Measurements from ENCODE around the gene VAMP1.
"Not testable (repeated sequence)": the region's sequence is repeated elsewhere in the genome, so short reads cannot be mapped to it uniquely, and the experiment has no call there.

The VAMP1 gene

DNA sequence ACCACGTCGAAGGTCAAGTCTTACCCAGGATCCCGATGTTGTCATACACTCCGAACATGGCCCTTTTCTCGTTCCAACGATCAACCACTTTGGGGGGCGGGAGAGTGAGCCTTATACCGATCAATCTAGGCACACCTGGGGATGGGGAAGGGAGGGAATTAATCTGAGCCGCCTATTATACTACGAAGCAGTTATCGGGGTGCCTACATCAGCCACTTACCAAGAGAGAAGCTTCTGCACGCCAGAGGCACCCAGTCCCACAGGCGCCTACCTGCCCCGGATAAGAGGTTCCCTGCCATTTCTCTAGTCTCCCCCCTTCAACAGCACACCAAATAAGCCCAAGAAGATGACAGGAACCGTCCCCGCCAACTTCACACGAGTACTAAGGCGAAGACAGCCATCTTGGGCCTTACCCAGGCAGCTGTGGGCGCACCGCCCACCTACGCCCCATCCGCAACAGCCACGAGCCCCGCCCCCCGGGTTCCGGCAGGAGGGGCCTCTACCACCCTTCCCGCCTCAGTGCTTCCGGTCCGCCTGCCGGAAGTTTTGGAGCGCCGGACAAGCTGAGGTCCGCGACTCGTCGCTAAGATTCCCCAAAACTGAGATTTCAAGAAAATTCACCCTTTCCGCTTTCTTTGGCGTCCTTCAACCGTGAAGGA, 22.5 kb upstream of the VAMP1 start, which contains the start of gene MRPL51:
Gene MRPL51, minus strand, starts transcription at position 425 of the 659 bp plus-strand sequence. Its CDS starts 126 bp downstream, at position 299.
- Histone ChIP-seq H3K36me3 (ENCODE audit: control insufficient read depth in 2 of 2, insufficient read depth in 2 of 2, low read length in 2 of 2) (peaks cover 0 to 2% of the 10 kb centered on the region in 2 donors), H3K27ac (ENCODE audit: low read length) (peak within 1 kb of the TSS; percentile 98), H3K4me1 (ENCODE audit: control insufficient read depth, insufficient read depth, low read length) (peaks cover 12% of the 10 kb centered on the region), H3K9me3 (ENCODE audit: control insufficient read depth in 2 of 2, low read length in 2 of 2) (no peaks in the 10 kb centered on the region), H3K4me3 (ENCODE audit: low read length in 2 of 2) (peak within 1 kb of the TSS; percentile 95 to 98), H3K9ac (ENCODE audit: low read length in 2 of 2) (peak within 1 kb of the TSS; percentile 91 to 99), H3K27me3 (ENCODE audit: control insufficient read depth in 1 of 2, insufficient read depth in 2 of 2, low read length in 2 of 2) (no peaks in the 10 kb centered on the region)

DNA sequence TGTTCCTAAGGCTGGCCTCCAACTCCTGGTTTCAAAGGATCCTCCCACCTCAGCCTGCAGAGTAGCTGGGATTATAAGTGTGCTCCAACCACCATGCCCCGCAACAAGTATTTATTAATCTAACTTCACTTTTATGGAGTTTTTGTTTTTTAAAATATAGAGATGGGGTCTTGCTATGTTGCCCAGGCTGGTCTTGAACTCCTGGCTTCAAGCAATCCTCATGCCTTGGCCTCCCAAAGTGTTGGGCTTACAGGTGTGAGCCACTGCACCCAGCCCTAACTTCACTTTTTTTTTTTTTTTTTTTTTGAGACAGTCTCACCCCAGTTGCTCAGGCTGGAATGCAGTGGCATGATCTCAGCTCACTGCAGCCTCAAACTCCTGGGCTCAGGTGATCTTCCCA, 20.2 kb upstream of the VAMP1 start:
- H3K4me3 ChIP-seq (ENCODE audit: low read length in 2 of 2); H3K9me3 ChIP-seq (ENCODE audit: control insufficient read depth in 2 of 2, low read length in 2 of 2); H3K36me3 ChIP-seq (ENCODE audit: control insufficient read depth in 2 of 2, insufficient read depth in 2 of 2, low read length in 2 of 2); H3K27ac ChIP-seq (ENCODE audit: low read length); H3K27me3 ChIP-seq (ENCODE audit: control insufficient read depth in 1 of 2, insufficient read depth in 2 of 2, low read length in 2 of 2); H3K9ac ChIP-seq (ENCODE audit: low read length in 2 of 2): not testable (repeated sequence)
- H3K4me1 ChIP-seq (ENCODE audit: control insufficient read depth, insufficient read depth, low read length), result peaks cover 12% of the 10 kb centered on the region

DNA sequence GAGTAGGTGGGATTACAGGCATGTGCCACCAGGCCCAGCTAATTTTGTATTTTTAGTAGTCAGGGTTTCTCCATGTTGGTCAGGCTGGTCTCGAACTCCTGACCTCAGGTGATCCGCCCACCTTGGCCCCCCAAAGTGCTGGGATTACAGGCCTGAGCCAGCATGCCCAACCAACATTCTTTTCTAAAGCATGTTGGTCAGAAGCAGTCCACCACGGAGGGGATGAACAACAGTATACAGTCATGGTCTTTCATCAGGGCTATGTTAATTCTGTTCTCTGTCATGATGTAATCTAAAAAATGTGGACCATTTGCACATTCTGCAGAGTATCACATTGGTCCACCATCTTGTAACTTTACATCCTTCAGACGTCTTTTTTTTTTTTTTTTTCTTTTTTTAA, 19.0 kb upstream of the VAMP1 start:
- Histone ChIP-seq H3K9ac (ENCODE audit: low read length in 2 of 2) (no peak overlapping the region), H3K4me1 (ENCODE audit: control insufficient read depth, insufficient read depth, low read length) (peaks cover 4% of the 10 kb centered on the region), H3K27ac (ENCODE audit: low read length) (no peak overlapping the region), H3K9me3 (ENCODE audit: control insufficient read depth in 2 of 2, low read length in 2 of 2) (no peaks in the 10 kb centered on the region), H3K4me3 (ENCODE audit: low read length in 2 of 2) (no peak overlapping the region), H3K27me3 (ENCODE audit: control insufficient read depth in 1 of 2, insufficient read depth in 2 of 2, low read length in 2 of 2) (no peaks in the 10 kb centered on the region), H3K36me3 (ENCODE audit: control insufficient read depth in 2 of 2, insufficient read depth in 2 of 2, low read length in 2 of 2) (peaks cover 0 to 2% of the 10 kb centered on the region in 2 donors)

DNA sequence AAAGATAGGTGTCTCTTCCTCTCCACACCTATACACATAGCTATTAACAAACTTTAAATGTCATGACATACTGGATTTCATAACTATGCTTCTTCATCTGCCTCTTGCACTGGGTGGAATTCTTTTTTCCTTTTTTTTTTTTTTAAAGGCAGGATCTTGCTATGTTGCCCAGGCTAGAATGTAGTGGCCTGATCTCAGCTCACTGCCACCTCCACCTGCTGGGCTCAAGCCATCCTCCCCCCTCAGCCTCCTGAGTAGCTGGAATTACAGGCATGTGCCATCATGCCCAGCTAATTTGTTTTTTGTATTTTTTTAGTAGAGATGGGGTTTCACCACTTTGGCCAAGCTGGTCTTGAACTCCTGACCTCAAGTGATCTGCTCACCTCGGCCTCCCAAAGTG, 17.8 kb upstream of the VAMP1 start:
- no peaks in the 10 kb centered on the region for H3K9me3 ChIP-seq (ENCODE audit: control insufficient read depth in 2 of 2, low read length in 2 of 2)
- H3K9ac ChIP-seq (ENCODE audit: low read length in 2 of 2), result no peak overlapping the region

DNA sequence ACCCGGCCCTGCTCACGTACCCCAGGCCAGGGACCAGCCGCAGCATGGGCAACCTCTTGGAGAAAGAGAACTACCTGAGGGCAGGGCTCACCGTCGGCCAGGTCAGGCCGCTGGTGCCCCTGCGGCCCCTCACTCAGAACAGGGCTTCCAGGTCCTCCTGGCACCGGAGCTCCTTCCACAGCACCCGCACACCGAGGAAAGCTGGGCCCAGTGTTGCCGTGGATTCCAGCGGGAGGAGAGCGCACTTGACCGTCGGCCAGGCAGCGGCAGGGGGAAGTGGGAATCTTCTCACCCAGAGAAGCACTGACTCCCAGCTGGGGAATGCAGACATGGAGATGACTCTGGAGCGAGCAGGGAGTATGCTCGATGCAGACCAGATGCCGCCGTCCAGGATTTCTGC, 7.9 kb upstream of the VAMP1 start:
- H3K4me1 ChIP-seq (ENCODE audit: control insufficient read depth, insufficient read depth, low read length), result peaks cover 4% of the 10 kb centered on the region
- no peaks in the 10 kb centered on the region for H3K9me3 ChIP-seq (ENCODE audit: control insufficient read depth in 2 of 2, low read length in 2 of 2)
- H3K4me3 ChIP-seq (ENCODE audit: low read length in 2 of 2), result no peak overlapping the region
- H3K27ac ChIP-seq (ENCODE audit: low read length), result no peak overlapping the region
- no peaks in the 10 kb centered on the region for H3K27me3 ChIP-seq (ENCODE audit: control insufficient read depth in 1 of 2, insufficient read depth in 2 of 2, low read length in 2 of 2)
- H3K9ac ChIP-seq (ENCODE audit: low read length in 2 of 2), result no peak overlapping the region
- no peaks in the 10 kb centered on the region for H3K36me3 ChIP-seq (ENCODE audit: control insufficient read depth in 2 of 2, insufficient read depth in 2 of 2, low read length in 2 of 2)

More for the DNA sequence above, 17.8 kb upstream of the VAMP1 start:
- no peaks in the 10 kb centered on the region for H3K27me3 ChIP-seq (ENCODE audit: control insufficient read depth in 1 of 2, insufficient read depth in 2 of 2, low read length in 2 of 2)
- no peak overlapping the region for H3K4me3 ChIP-seq (ENCODE audit: low read length in 2 of 2)
- peaks cover 0 to 2% of the 10 kb centered on the region in 2 donors for H3K36me3 ChIP-seq (ENCODE audit: control insufficient read depth in 2 of 2, insufficient read depth in 2 of 2, low read length in 2 of 2)
- peaks cover 2% of the 10 kb centered on the region for H3K4me1 ChIP-seq (ENCODE audit: control insufficient read depth, insufficient read depth, low read length)
- H3K27ac ChIP-seq (ENCODE audit: low read length), result no peak overlapping the region

DNA sequence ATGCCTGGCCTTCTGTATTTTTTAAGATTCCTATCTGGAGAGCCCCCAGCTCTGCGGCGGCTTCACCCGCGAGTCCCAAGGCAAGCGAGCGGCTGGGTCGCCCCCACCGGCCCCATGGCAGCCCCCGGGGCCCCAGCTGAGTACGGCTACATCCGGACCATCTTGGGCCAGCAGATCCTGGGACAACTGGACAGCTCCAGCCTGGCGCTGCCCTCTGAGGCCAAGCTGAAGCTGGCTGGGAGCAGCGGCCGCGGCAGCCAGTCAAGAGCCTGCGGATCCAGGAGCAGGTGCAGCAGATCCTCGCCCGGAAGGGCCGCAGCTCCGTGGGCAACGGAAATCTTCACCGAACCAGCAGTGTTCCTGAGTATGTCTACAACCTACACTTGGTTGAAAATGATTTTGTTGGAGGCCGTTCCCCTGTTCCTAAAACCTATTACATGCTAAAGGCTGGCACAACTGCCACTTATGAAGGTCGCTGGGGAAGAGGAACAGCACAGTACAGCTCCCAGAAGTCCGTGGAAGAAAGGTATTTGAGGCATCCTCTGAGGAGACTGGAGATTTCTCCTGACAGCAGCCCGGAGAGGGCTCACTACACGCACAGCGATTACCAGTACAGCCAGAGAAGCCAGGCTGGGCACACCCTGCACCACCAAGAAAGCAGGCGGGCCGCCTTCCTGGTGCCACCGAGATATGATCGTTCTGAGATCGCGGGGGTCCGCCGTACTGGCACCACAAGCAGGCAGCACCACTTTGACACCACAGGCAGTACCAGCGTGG, 7.3 kb upstream of the VAMP1 start:
- H3K9me3 ChIP-seq (ENCODE audit: control insufficient read depth in 2 of 2, low read length in 2 of 2); H3K27me3 ChIP-seq (ENCODE audit: control insufficient read depth in 1 of 2, insufficient read depth in 2 of 2, low read length in 2 of 2): not testable (repeated sequence)

DNA sequence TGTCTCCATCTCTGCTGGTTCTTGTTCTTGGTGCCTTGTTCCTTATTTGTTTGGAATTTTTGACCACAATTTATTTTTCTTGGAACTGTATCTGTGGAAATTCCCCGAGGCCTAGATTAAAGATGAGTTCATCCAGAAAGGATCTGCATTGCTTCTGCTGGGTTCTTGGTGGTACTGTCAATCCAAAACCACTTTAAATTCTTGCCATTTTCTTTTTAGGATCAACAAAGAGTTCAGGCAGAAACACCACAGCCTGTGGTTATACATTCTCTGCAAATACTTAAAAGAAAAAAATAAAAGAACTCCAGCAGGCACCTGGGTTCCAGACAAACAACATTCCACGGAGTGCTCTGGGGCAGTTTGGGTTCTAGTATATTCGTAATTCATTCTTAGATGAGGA, 6.0 kb upstream of the VAMP1 start:
- Histone ChIP-seq H3K9me3 (ENCODE audit: control insufficient read depth in 2 of 2, low read length in 2 of 2) (no peaks in the 10 kb centered on the region), H3K9ac (ENCODE audit: low read length in 2 of 2) (no peak overlapping the region), H3K27me3 (ENCODE audit: control insufficient read depth in 1 of 2, insufficient read depth in 2 of 2, low read length in 2 of 2) (no peaks in the 10 kb centered on the region), H3K36me3 (ENCODE audit: control insufficient read depth in 2 of 2, insufficient read depth in 2 of 2, low read length in 2 of 2) (no peaks in the 10 kb centered on the region), H3K4me3 (ENCODE audit: low read length in 2 of 2) (no peak overlapping the region), H3K27ac (ENCODE audit: low read length) (peak overlapping the region; percentile 24), H3K4me1 (ENCODE audit: control insufficient read depth, insufficient read depth, low read length) (peaks cover 4% of the 10 kb centered on the region)

More for the DNA sequence above, 7.3 kb upstream of the VAMP1 start:
- not testable (repeated sequence) for H3K4me3 ChIP-seq (ENCODE audit: low read length in 2 of 2); H3K27ac ChIP-seq (ENCODE audit: low read length); H3K36me3 ChIP-seq (ENCODE audit: control insufficient read depth in 2 of 2, insufficient read depth in 2 of 2, low read length in 2 of 2); H3K9ac ChIP-seq (ENCODE audit: low read length in 2 of 2); H3K4me1 ChIP-seq (ENCODE audit: control insufficient read depth, insufficient read depth, low read length)

DNA sequence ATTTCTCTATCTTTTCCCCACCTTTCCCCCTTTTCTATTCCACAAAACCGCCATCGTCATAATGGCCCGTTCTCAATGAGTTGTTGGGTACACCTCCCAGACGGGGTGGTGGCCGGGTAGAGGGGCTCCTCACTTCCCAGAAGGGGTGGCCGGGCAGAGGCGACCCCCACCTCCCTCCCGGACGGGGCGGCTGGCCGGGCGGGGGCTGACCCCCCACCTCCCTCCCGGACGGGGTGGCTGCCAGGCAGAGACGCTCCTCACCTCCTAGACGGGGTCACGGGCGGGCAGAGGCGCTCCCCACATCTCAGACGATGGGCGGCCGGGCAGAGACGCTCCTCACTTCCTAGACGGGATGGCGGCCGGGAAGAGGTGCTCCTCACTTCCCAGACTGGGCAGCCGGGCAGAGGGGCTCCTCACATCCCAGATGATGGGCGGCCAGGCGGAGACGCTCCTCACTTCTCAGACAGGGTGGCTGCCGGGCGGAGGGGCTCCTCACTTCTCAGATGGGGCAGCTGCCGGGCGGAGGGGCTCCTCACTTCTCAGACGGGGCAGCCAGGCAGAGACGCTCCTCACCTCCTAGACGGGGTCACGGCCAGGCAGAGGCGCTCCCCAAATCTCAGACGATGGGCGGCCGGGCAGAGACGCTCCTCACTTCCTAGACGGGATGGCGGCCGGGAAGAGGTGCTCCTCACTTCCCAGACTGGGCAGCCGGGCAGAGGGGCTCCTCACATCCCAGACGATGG, 4.9 kb upstream of the VAMP1 start:
- H3K27me3 ChIP-seq (ENCODE audit: control insufficient read depth in 1 of 2, insufficient read depth in 2 of 2, low read length in 2 of 2); H3K9ac ChIP-seq (ENCODE audit: low read length in 2 of 2); H3K4me1 ChIP-seq (ENCODE audit: control insufficient read depth, insufficient read depth, low read length); H3K36me3 ChIP-seq (ENCODE audit: control insufficient read depth in 2 of 2, insufficient read depth in 2 of 2, low read length in 2 of 2); H3K27ac ChIP-seq (ENCODE audit: low read length); H3K9me3 ChIP-seq (ENCODE audit: control insufficient read depth in 2 of 2, low read length in 2 of 2); H3K4me3 ChIP-seq (ENCODE audit: low read length in 2 of 2): not testable (repeated sequence)

DNA sequence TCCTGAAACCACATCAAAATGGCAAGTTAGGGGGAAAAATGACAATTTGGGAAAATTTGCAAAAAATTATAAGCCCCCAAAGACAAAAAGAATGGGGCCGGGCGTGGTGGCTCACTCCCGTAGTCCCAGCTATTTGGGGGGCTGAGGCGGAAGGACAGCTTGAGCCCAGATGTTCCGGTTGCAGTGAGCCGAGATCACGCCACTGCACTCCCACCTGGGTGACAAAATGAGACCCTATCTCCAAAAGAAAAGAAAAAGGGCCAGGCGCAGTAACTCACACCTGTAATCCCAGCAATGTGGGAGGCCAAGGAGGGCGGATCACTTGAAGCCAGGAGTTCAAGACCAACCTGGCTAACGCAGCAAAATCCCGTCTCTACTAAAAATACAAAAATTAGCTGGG, 2.0 kb upstream of the VAMP1 start:
- Histone ChIP-seq H3K9me3 (ENCODE audit: control insufficient read depth in 2 of 2, low read length in 2 of 2) (no peaks in the 10 kb centered on the region), H3K36me3 (ENCODE audit: control insufficient read depth in 2 of 2, insufficient read depth in 2 of 2, low read length in 2 of 2) (peaks cover 0 to 3% of the 10 kb centered on the region in 2 donors), H3K4me3 (ENCODE audit: low read length in 2 of 2) (no peak overlapping the region), H3K27me3 (ENCODE audit: control insufficient read depth in 1 of 2, insufficient read depth in 2 of 2, low read length in 2 of 2) (no peaks in the 10 kb centered on the region), H3K27ac (ENCODE audit: low read length) (no peak overlapping the region), H3K9ac (ENCODE audit: low read length in 2 of 2) (no peak overlapping the region), H3K4me1 (ENCODE audit: control insufficient read depth, insufficient read depth, low read length) (peaks cover 22% of the 10 kb centered on the region)

DNA sequence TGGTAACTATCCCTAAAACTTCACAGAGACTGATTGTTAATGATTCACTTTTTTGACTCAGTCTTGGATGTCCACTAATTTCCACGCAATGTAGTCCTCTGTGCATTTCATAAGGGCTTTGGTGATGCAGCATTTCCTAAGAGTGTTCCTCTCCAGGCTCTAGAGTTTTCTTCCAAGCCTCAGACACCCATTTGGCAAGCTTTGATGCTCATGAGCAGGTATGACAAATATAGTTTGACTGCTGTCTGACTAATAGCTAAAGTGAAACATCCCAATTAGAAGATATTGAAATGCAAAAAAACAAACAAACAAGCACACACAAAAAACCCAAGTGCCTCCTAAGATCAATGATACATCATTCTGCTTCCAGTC, 1.5 kb upstream of the VAMP1 start:
- Histone ChIP-seq H3K36me3 (ENCODE audit: control insufficient read depth in 2 of 2, insufficient read depth in 2 of 2, low read length in 2 of 2) (peaks cover 0 to 3% of the 10 kb centered on the region in 2 donors), H3K27ac (ENCODE audit: low read length) (no peak overlapping the region), H3K27me3 (ENCODE audit: control insufficient read depth in 1 of 2, insufficient read depth in 2 of 2, low read length in 2 of 2) (no peaks in the 10 kb centered on the region), H3K4me3 (ENCODE audit: low read length in 2 of 2) (no peak overlapping the region), H3K4me1 (ENCODE audit: control insufficient read depth, insufficient read depth, low read length) (peaks cover 22% of the 10 kb centered on the region), H3K9me3 (ENCODE audit: control insufficient read depth in 2 of 2, low read length in 2 of 2) (no peaks in the 10 kb centered on the region), H3K9ac (ENCODE audit: low read length in 2 of 2) (no peak overlapping the region)

Data from stomach smooth muscle (tissue), 2 donors.